SK-N-SH (cell line): ENCODE data around the gene NHERF2. TPM values are rescaled to one million over a fixed set of nuclear protein-coding genes. Genes with fewer than 3 reads are reported as not detected.

Experiments used
- CTCF ChIA-PET: fragments of 300-600, 350-600 bp; formaldehyde crosslinking; extraction: SDS; loops from one replicate; lab custom pipeline; 2021; lab: Yijun Ruan, JAX
- POLR2A ChIA-PET: fragments of 350-600 bp; sonication (Branson Sonifier 250); formaldehyde crosslinking; extraction: SDS; loops from one replicate; lab custom pipeline; 2020; ENCODE audit warnings: antibody characterized with exemption, inconsistent platforms; lab: Yijun Ruan, JAX
- DNase-seq: peaks from one replicate; pipeline ENCODE4 v3.0.0; 2012
- H2AFZ ChIP-seq: fragments of 200-600 bp; sonication (generic); 2 replicates; pipeline ENCODE4 v1.8.1; 2016; ENCODE audit warnings: antibody characterized with exemption, mild to moderate bottlenecking, low read depth
- H3F3A ChIP-seq: fragments of 200-600 bp; sonication (generic); replicated peaks from 2 replicates; pipeline ENCODE3; 2016; ENCODE audit warnings: antibody characterized with exemption, mild to moderate bottlenecking; ENCODE audit not compliant: insufficient read depth
- H3K27ac ChIP-seq, 2 experiments: fragments of 200-500 bp in 1 of 2; fragments of 200-600 bp in 1 of 2; sonication (Bioruptor generic) in 1 of 2; sonication (generic), shearing (Covaris generic) in 1 of 2; 2 replicates each; pipeline versions ENCODE4 v1.5.1 to v1.6.1; 2014 to 2016; ENCODE audit warnings: low read depth in 2 of 2, inconsistent platforms in 1 of 2, low read length in 1 of 2, mild to moderate bottlenecking in 1 of 2, mixed read lengths in 1 of 2
- H3K27me3 ChIP-seq: fragments of 200-600 bp; sonication (generic), shearing (Covaris generic); 2 replicates; pipeline ENCODE4 v1.6.1; 2016; ENCODE audit warnings: mixed run types; ENCODE audit not compliant: insufficient read depth
- H3K36me3 ChIP-seq, 2 experiments: fragments of 200-500 bp in 1 of 2; fragments of 200-600 bp in 1 of 2; sonication (Bioruptor generic) in 1 of 2; sonication (generic) in 1 of 2; replicated peaks in 1 of 2; 2 replicates each; pipeline versions ENCODE3 to v1.5.1; 2014 to 2016; ENCODE audit warnings: low read length in 1 of 2, mild to moderate bottlenecking in 1 of 2; ENCODE audit not compliant: insufficient read depth in 2 of 2, control insufficient read depth in 1 of 2
- H3K4me1 ChIP-seq, 2 experiments: fragments of 200-500 bp in 1 of 2; fragments of 200-600 bp in 1 of 2; sonication (Bioruptor generic) in 1 of 2; sonication (generic), shearing (Covaris generic) in 1 of 2; 2 replicates each; pipeline versions ENCODE4 v1.5.1 to v1.6.1; 2014 to 2016; ENCODE audit warnings: low read depth in 1 of 2, low read length in 1 of 2, mixed run types in 1 of 2; ENCODE audit not compliant: insufficient read depth in 2 of 2, control insufficient read depth in 1 of 2
- H3K4me2 ChIP-seq: fragments of 200-600 bp; sonication (generic), shearing (Covaris generic); 2 replicates; pipeline ENCODE4 v1.6.1; 2017; ENCODE audit warnings: mixed run types
- H3K4me3 ChIP-seq, 2 experiments: fragments of 200-500 bp in 1 of 2; fragments of 200-600 bp in 1 of 2; sonication (Bioruptor generic) in 1 of 2; sonication (generic), shearing (Covaris generic) in 1 of 2; 2 replicates each; pipeline versions ENCODE4 v1.5.1 to v1.8.1; 2014 to 2016; ENCODE audit warnings: low read depth in 2 of 2, inconsistent platforms in 1 of 2, low read length in 1 of 2, mild to moderate bottlenecking in 1 of 2, mixed read lengths in 1 of 2, moderate library complexity in 1 of 2
- H3K79me2 ChIP-seq: fragments of 200-600 bp; sonication (generic); 2 replicates; pipeline ENCODE4 v1.8.1; 2017; ENCODE audit warnings: mild to moderate bottlenecking; ENCODE audit not compliant: insufficient read depth
- H3K9ac ChIP-seq: fragments of 200-600 bp; sonication (generic); 2 replicates; pipeline ENCODE4 v1.6.1; 2017; ENCODE audit warnings: mixed run types
- H3K9me2 ChIP-seq: fragments of 200-600 bp; sonication (generic); 2 replicates; pipeline ENCODE4 v1.6.1; 2017; ENCODE audit warnings: mixed run types
- H3K9me3 ChIP-seq: fragments of 200-600 bp; sonication (generic); 2 replicates; pipeline ENCODE4 v1.6.1; 2017; ENCODE audit warnings: mixed run types, mild to moderate bottlenecking, moderate library complexity
- H4K20me1 ChIP-seq: fragments of 200-600 bp; sonication (generic); 2 replicates; pipeline ENCODE4 v1.6.1; 2017; ENCODE audit warnings: mild to moderate bottlenecking, mixed run types; ENCODE audit not compliant: insufficient read depth
- CHD2 ChIP-seq: fragments of 150-350 bp; IDR thresholded peaks from 2 replicates; pipeline ENCODE4 v1.6.1; 2018; ENCODE audit warnings: low read length; ENCODE audit not compliant: partially characterized antibody
- FOXJ3 ChIP-seq: sonication (generic); formaldehyde crosslinking; IDR thresholded peaks from 2 replicates; pipeline ENCODE4 v1.5.1; 2020; ENCODE audit warnings: mild to moderate bottlenecking, missing genetic modification reagents
- FOXM1 ChIP-seq: IDR thresholded peaks from 2 replicates; pipeline ENCODE4 v1.4.0; 2012; ENCODE audit warnings: low read depth, mild to moderate bottlenecking
- GABPA ChIP-seq: IDR thresholded peaks from 2 replicates; pipeline ENCODE4 v1.4.0; 2012; ENCODE audit warnings: low read depth, mild to moderate bottlenecking
- IRF3 ChIP-seq: fragments of 150-350 bp; IDR thresholded peaks from 2 replicates; pipeline ENCODE4 v1.6.1; 2016; ENCODE audit warnings: mild to moderate bottlenecking, low read depth, low read length
- MXI1 ChIP-seq: IDR thresholded peaks from 2 replicates; pipeline ENCODE4 v1.6.1; 2012; ENCODE audit warnings: mild to moderate bottlenecking, low read depth, low read length, improper control_type of control experiment
- NRF1 ChIP-seq: IDR thresholded peaks from 2 replicates; pipeline ENCODE4 v1.6.1; 2012; ENCODE audit warnings: low read depth, mild to moderate bottlenecking, low read length
- PBX3 ChIP-seq: IDR thresholded peaks from 2 replicates; pipeline ENCODE4; 2012
- POLR2AphosphoS5 ChIP-seq: IDR thresholded peaks from 2 replicates; pipeline ENCODE4 v1.6.1; 2012; ENCODE audit warnings: low read depth, low read length
- RFX5 ChIP-seq: IDR thresholded peaks from 2 replicates; pipeline ENCODE4 v1.6.1; 2012; ENCODE audit warnings: mild to moderate bottlenecking, improper control_type of control experiment, low read length
- SMC3 ChIP-seq: IDR thresholded peaks from 2 replicates; pipeline ENCODE4 v1.6.1; 2012; ENCODE audit warnings: low read depth, low read length, improper control_type of control experiment
- USF2 ChIP-seq: fragments of 150-350 bp; IDR thresholded peaks from 2 replicates; pipeline ENCODE4 v1.6.1; 2017; ENCODE audit warnings: antibody characterized with exemption, low read length, low read depth, borderline replicate concordance
- WGBS: methylation state at CpG from one replicate; pipeline ENCODE4 v1.1.6; 2017; ENCODE audit warnings: low lambda C conversion rate; 5-methylcytosine and 5-hydroxymethylcytosine counted together
- polyA plus RNA-seq, 3 experiments: library from polyadenylated mRNA; depleted of rRNA; stranded (reverse); fragments of >200 nt; gene quantifications; 2 replicates each; pipeline ENCODE4 v1.2.3, GENCODE V29; 2012

Gene NHERF2
- polyA plus RNA-seq, 1 of the 3 experiments (the other 2 are of a cell fraction) = 53.8 TPM

GRCh38 chr16:2024032-2024420, 2.7 kb upstream of the NHERF2 start:
- POLR2A ChIA-PET = no interaction called here
- Histone ChIP-seq H3K4me3 (no peak overlapping the region), H3K9me3 (no peaks in the 10 kb centered on the region), H3K27ac (no peak overlapping the region; a peak in 1 of 4 replicates), H3K36me3 (no peaks in the 10 kb centered on the region), H2AFZ (no peak overlapping the region), H3F3A (peaks cover 9% of the 10 kb centered on the region), H3K79me2 (peaks cover 15% of the 10 kb centered on the region; the same call in 1 of the 2 replicates), H3K9me2 (no peaks in the 10 kb centered on the region), H3K9ac (no peak overlapping the region), H3K27me3 (peaks cover 4% of the 10 kb centered on the region; the same call in 1 of the 2 replicates), H4K20me1 (peaks cover 8% of the 10 kb centered on the region; the same call in 1 of the 2 replicates), H3K4me1 (peaks cover 7 to 29% of the 10 kb centered on the region in 2 experiments; a peak in 2 of 4 replicates), H3K4me2 (peak overlapping the region; percentile 97; the same call in 1 of the 2 replicates)
- TF ChIP-seq USF2 (no peak), IRF3 (no peak), GABPA (no peak), PBX3 (no peak), POLR2AphosphoS5 (no peak), FOXJ3 (CRISPR knock-in tag) (no peak), CHD2 (no peak), MXI1 (no peak)
- 97% methylated on average over 12 of the region's 12 CpGs for WGBS
- CTCF ChIA-PET = interaction anchor here (0.6 to 6.5 kb wide), 17 partner anchors 9 to 460 kb away, joined by 3 to 68 read pairs (median 6); partner anchors contain the start of genes NTHL1, RAB26 and TSC2
- DNase-seq = no peak

- H3K4me1 ChIP-seq = peaks cover 7 to 29% of the 10 kb centered on the region in 2 experiments; a peak in 2 of 4 replicates
- ChIA-PET POLR2A (no interaction called here), CTCF (interaction anchor here (0.9 to 6.5 kb wide), 7 partner anchors 14 to 126 kb away, joined by 3 to 68 read pairs (median 25); partner anchors contain the start of genes NTHL1 and TSC2)
- H3K4me2 ChIP-seq = no peak overlapping the region
- peaks cover 9% of the 10 kb centered on the region for H3F3A ChIP-seq
- peaks cover 4% of the 10 kb centered on the region; the same call in 1 of the 2 replicates for H3K27me3 ChIP-seq
- TF ChIP-seq RFX5 = no peak
- no peak for TF ChIP-seq FOXM1
- TF ChIP-seq SMC3 = no peak
- TF ChIP-seq GABPA = no peak
- no peak for TF ChIP-seq NRF1
- TF ChIP-seq, all 33 proteins: peak for 0
- no peak overlapping the region for H3K27ac ChIP-seq
- H3K9me2 ChIP-seq = no peaks in the 10 kb centered on the region
- DNase-seq = no peak
- H3K79me2 ChIP-seq = peaks cover 15% of the 10 kb centered on the region; the same call in 1 of the 2 replicates
- 100% methylated on average over 3 of the region's 14 CpGs for WGBS
- peaks cover 8% of the 10 kb centered on the region; the same call in 1 of the 2 replicates for H4K20me1 ChIP-seq
- peaks cover 0 to 5% of the 10 kb centered on the region in 2 experiments for H3K36me3 ChIP-seq
- H3K4me3 ChIP-seq = no peak overlapping the region
- H3K9ac ChIP-seq = no peak overlapping the region
- no peaks in the 10 kb centered on the region for H3K9me3 ChIP-seq
- no peak overlapping the region for H2AFZ ChIP-seq
These were observed 1.5 kb upstream of the NHERF2 start for GRCh38 chr16:2025251-2025650.
